Upper lobe of left lung (tissue), 4 donors: ENCODE data around the gene PAPPA.

Source experiments
- POLR2A ChIP-seq, 4 donors: fragments of 450-650 bp; IDR thresholded peaks; one replicate each; pipeline ENCODE4 v1.5.1; 2016 to 2017; ENCODE audit warnings: antibody characterized with exemption in 4 of 4, mild to moderate bottlenecking in 2 of 4
- TF ChIP-seq, protein P1 (sequence below), 6 experiments: fragments of 450-650 bp in 4 of 6; fragments of 200-600 bp in 2 of 6; sonication (generic) in 2 of 6; IDR thresholded peaks; one replicate each; pipeline ENCODE4 v1.5.1; 2016 to 2019; ENCODE audit warnings: antibody characterized with exemption in 6 of 6

DNA sequence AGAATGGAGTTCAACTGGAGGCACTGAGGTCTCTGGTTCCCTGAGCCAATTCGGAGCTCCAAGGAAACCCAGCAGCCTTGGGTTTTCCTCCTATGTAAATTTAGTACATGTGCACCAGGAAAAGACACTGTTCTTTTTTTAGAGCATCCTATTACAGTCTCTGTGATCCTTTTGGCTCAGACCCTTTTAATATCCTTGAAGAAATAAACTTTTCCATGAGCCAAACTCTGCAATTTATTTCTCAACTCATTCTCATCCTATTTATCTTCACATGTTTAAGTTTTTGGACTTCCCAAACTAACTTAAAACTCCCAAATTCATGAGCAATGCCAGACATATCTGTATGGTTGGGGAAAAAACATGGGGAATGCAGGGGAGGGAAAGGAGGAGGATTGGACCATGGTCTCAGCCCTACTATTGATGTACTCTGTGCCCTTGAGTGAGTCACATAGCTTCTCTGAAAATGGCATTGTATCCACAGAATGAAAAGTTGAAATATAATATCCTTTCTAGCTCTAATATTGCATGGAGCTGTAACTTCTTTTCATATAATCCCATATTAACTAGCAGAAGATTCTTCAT is 76.6 kb downstream of the PAPPA start:
- TF ChIP-seq POLR2A (IDR thresholded peaks at IDR 0.05), result no peak
- TF ChIP-seq, protein P1, sequence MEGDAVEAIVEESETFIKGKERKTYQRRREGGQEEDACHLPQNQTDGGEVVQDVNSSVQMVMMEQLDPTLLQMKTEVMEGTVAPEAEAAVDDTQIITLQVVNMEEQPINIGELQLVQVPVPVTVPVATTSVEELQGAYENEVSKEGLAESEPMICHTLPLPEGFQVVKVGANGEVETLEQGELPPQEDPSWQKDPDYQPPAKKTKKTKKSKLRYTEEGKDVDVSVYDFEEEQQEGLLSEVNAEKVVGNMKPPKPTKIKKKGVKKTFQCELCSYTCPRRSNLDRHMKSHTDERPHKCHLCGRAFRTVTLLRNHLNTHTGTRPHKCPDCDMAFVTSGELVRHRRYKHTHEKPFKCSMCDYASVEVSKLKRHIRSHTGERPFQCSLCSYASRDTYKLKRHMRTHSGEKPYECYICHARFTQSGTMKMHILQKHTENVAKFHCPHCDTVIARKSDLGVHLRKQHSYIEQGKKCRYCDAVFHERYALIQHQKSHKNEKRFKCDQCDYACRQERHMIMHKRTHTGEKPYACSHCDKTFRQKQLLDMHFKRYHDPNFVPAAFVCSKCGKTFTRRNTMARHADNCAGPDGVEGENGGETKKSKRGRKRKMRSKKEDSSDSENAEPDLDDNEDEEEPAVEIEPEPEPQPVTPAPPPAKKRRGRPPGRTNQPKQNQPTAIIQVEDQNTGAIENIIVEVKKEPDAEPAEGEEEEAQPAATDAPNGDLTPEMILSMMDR (IDR thresholded peaks at IDR 0.05), result no peak
